HG02885 (cell line): ENCODE data around the gene TBX15.
"Not testable (repeated sequence)": the region's sequence is repeated elsewhere in the genome, so short reads cannot be mapped to it uniquely, and the experiment has no call there.

ENCODE experiments used
- ATAC-seq: cut with Tn5 transposase; IDR thresholded peaks from one replicate; pipeline ENCODE4 v1.9.1; 2021; ENCODE audit warnings: mild to moderate bottlenecking; ENCODE audit not compliant: unreplicated experiment, poor library complexity

The TBX15 gene

DNA sequence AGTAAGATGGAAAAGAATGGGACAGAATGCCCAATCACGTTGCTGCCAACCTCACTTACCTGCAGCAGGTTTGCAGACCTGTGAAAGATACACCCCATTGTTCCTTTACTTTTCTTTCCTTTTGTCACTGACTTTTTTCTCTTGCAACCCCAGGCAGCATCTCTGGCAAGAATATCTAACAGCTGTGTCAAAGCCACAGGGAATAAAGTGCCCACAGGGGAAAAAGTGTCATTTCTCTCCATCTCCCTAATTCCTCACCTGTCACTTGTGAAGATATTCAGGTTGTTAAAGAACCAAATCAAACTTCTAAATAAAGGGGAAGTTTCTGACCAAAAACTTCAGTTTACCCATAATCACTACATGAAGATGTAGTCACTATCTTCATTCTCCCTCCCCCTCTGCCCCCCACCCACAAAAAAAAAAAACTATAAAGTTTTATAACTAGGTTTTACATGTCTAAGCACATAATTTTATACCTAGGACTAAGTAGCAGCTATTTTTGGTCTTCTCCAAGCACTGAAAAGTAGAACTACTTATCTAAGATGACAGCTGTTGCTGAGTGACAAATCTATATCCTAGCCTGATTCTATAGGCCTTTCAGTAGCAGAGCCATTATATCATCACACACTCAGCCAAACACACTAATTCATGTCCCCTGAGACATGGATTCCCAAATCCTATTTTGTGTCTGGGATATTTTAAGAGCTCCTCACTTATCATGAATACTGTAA, 54.9 kb downstream of the TBX15 start:
- no peak for ATAC-seq

DNA sequence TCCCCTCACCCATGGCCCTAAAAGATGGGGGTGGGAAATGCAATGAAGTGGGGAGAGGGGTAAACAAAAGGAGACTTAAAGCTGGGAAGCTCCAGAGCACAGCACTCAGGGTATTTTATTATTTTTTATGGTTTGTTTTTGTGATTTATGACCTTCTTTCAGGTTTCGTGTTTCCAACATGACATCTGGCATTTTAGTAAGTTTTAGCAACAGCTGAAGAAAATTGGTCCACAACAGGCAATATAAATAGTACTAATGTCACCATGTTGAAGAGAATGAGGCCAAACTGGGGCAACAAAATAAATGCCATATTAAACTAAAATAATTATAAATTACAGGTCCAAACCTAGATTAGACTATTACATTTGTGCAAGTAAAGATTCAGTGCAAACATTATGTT, 56.3 kb downstream of the TBX15 start:
- no peak for ATAC-seq

- ATAC-seq: no peak
Measured at GRCh38 chr1:118928739-118929554, 59.2 kb downstream of the TBX15 start.

DNA sequence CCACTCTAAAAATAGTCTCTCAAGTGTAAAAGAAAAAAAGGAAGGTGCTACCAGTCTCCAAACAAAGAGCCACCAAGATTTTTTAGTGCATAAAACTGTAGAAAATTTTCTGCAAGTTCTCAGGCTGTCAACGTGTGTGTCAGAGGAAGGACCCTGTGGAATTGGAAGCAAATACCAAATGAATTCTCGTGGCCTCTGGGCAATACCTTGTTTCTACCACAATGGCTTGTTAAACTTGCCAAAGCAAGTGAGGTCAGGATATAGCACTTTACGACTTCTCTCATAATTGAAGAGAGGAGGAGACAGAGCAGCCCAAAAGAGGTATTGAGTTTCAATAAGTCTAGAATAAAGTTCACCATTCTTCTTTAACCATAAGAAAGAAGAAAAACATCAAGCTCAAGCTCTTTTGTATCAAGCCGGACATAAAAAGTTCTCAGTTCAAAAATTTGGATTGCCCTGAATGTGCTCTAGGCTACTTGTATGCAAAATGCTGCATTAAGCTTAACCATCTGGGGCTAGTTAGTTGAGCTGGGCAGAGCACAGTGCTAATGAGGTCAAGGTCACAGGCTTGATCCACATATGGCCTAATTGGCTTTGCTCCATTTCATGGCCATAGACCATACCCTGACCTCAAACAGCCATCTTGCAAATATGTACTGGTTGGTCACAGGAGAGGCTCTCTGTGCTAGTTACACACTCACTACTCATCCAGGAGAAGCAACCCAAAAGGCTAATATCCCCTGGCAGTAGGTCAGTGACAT, 60.5 kb downstream of the TBX15 start:
- ATAC-seq: no peak

DNA sequence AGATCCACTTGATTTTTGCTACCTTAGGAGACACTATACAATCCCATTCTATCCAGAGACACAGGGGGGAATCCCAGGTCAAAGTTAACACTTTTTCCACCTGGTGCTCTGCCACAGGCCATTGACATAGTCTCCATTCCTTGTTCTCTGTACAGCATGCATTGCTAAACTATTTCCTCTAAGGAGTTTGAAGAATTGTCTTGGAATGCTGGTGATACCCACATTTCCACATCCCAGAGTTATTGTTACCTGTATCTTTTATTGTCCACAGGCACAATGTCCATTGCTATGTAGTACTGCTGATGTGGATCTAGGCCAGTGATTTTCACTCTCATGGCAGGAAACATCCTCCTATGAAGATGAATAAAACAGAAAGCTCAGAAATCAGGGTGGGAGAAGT, 61.9 kb downstream of the TBX15 start:
- no peak for ATAC-seq

GRCh38 chr1:118925651-118926050, 62.5 kb downstream of the TBX15 start:
- ATAC-seq: no peak

DNA sequence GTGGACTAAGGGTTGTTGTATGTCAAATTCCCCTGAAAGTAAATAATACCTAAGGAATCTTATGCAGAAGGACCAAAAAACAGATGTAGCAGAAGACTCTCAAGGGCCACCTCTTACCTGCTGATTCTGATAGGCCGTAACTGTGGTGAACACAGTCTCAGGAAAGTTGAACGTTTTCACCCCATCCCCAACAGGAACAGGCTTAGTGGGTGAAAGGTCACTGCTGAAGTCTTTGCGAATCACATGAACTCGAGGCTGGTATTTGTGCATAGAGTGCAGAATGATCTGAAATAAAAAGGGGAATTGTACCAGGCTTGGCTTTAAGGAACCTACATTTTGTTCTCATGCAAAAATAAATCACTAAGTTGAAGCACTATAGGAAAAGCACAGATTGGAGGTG, 64.8 kb downstream of the TBX15 start:
- no peak for ATAC-seq

DNA sequence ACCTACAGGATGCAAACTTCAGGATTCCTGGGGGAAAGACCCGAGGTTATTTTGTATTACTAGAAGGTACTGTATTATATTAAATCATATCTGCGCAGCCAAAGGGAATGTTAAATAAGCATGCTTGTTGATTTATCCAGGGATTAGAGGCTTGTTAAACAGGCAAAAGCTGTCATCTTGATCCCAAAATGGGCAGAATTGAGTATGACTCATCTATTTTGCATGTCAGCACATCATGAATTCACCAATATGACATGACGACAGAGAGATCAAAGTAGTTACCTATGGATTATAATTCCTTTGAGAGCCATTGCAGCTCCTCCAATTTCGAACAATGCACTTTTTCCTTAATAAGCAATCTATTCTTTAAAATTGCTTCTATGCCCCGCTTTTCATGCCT, 66.1 kb downstream of the TBX15 start:
- no peak for ATAC-seq

GRCh38 chr1:118920124-118920717, 67.9 kb downstream of the TBX15 start:
- ATAC-seq: no peak

DNA sequence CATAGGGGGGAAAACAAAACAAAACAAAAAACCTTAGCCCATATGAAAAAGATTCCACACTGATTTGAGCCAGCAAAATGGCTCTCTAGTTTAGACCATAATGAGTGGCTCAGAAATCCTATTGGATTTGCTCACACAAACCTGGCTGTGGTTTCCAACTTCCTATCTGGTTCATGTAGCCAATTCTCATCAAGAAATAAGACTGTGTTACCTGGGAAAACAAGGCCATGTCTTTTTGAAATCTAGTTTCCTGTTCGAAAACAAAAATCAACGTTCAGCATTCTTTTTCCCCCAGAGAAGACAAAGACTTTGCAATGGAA, 69.2 kb downstream of the TBX15 start:
- ATAC-seq: no peak

DNA sequence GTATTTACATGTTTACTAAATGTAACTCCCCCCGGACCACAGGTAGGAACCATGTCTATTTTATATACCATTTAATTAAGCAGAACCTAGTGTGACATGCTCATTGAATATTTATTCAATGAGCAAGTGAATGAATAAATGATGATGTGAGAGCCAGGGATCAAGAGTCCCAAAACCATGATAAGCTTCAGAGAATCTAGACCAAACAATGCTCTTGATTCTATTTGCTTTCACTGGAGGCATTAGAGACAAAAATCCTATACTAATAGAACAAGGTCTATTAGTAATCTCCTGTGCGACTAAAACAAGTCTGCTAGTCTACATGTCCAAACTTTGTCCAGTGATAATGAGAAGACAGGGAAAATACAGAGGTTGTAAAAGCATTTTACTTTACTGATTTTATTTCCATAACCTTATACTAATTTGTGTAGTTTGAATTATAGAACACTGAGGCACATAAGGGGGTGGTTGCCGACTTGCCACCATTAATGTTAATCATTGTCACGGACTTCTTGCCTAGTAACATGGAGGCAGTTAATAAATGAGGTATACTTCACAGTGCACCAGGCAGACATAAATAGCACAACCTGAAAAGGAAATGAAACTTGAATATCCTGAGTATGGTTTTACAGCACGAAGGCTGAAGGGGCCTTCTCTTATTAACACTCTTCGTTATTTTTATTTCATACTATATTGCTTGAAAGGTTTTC, 69.8 kb downstream of the TBX15 start:
- peak; percentile 78 for ATAC-seq

DNA sequence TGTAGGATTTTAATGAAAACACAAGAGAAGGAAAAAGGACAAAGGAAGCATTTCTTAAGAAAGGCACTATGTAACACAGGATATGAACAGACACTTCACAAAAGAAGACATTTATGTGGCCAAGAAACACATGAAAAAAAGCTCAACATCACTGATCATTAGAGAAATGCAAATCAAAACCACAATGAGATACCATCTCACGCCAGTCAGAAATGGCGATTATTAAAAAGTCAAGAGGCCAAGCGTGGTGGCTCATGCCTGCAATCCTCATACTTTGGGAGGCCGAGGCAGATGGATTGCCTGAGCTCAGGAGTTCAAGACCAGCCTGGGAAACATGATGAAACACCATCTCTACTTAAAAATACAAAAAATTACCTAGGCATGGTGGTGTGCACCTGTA, 71.8 kb downstream of the TBX15 start:
- ATAC-seq: not testable (repeated sequence)

DNA sequence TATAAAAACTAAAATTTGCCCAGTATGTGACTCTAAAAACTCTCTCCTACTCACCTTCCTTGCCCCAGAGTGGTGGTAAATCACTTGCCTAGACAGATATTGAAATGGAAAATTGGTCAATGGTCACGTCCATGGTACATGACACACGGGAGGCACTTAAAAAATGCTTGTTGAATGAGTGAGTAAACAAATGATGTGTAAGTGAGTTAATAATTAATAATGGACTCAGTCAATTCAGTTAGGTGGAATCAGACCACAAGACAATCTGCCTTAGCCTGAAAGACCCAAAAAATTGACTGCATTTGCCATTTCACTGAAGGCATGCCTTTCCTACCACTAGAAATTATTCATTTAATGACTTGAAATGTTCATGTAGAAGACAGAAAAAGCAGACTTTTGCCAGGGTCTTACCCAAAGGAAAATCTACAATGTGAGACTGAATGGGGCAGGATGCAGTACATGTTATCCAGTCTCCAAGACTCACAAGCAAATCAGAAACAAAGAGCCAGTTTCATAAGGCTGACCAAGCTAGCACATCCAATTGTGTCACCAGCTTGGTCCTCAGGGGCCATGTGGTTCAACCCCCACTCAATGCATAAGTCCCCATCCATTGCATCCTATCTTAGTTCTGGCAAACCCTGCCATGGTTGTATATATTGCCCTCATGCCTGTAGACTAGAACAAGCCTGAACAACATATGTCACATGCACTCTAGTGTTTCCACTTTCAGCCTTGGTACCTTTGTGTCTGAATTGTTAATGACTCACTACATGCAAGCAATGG, 73.6 kb downstream of the TBX15 start:
- no peak for ATAC-seq

DNA sequence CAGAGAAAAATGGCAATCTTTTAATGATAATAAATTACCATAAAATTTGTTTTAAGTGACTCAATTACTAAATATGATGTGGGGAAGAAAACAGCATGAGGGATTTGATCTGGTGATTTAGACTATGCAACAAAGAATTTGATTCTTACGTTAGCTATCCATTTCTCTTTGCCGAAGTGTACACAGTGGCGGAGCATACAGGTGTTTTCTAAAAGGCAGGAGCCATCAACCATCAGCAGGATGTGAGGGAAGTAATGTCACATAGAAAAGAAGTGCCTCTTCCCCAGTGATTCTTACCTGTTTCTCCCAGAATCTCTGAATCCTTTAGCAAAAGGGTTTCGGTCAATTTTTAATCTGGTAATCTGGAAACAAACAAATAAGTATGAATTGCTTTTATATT, 74.3 kb downstream of the TBX15 start:
- ATAC-seq: no peak

GRCh38 chr1:118912574-118912973, 75.6 kb downstream of the TBX15 start:
- no peak for ATAC-seq

DNA sequence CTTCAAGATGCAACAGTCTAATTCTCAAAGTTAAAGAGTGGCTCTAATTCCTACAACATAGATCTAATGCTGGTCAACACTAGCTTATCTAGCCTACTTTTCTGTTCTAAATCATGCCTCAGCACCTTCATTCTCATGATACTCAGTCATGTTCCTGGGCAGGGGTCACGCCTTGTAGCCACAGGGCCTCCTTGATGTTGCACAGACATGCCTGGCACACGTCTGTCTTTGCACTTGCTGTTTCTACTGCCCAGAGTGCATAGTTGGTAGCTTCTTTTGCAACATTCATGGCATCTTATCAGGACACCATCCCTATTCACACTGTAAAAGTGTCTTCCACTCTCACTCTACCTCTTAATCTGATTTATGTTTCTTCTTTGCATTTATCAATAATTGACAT, 76.6 kb downstream of the TBX15 start:
- no peak for ATAC-seq

- no peak for ATAC-seq
Measured at GRCh38 chr1:118907466-118907865, 80.7 kb downstream of the TBX15 start.

DNA sequence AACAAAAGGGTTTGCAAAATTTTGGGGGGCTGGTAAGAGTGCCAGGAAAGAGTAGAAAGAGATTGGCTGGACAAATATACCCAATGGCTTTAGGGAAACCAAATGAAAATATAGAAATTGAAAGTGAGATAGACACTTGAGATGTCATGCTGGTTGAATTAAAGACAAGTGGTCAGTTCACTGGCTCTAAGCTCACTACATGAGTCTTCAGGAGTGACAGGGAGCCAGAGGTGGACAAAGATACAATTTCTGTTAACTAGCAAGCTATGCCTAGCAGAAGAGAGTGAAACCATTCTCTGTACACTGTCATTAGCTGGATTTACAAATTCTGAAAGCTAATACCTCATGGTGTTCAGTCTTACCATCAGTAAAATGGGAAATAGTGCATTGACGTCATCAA, 82.5 kb downstream of the TBX15 start:
- no peak for ATAC-seq

DNA sequence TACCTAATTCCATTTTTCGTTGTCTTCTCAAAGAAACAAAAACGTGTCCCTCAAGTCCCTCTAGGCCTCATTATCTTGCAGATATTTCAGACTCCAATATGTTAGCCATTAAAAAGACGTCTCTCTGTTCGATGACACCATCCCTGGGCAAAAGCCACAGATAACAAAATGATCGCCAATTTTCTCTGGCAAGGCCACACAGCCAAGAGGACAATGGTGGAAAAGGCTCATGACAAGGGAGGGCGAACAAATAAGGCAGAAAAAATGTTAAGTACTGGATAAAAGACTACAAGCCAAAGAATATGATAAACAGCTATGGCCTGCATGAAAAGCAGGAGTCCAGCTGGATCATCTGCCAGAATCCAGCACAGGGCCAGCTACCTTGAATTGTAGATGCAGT, 82.9 kb downstream of the TBX15 start:
- no peak for ATAC-seq
